ENCODE results near the gene CETN3. TPM values are rescaled to one million over a fixed set of nuclear protein-coding genes. Genes with fewer than 3 reads are reported as not detected.

The CETN3 gene
- total RNA-seq, 1 experiment from 2014 or later, result 42.2 TPM

DNA sequence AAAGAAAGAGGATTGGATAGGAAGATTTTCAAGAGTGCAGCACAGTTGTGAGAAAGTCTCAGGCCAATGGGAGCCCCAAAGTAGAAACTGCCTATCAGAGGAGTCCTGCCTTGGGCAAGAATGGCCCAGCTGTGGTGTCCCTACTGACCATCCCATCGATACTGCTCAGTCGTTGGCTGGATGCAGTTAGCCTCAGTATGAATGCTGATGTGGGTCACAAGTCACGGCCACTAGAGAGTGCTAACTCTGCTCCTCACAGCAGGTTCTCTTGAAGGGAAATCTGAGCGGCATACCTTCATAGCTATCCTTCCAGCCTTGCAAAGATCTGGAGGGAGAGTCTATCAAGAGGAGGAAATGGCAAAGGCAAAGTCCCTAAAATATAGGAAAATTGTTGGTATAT is 11.6 kb upstream of the CETN3 start:
- Mint-ChIP-seq H3K4me3 (no peak overlapping the region), H3K4me1 (peaks cover 8% of the 10 kb centered on the region), H3K27ac (no peak overlapping the region; the same call in 1 of the 2 replicates), H3K27me3 (ENCODE audit: low read depth) (no peaks in the 10 kb centered on the region), H3K36me3 (no peaks in the 10 kb centered on the region), H3K9me3 (no peaks in the 10 kb centered on the region)
- ChIA-PET POLR2A (interaction anchor here (1.4 kb wide), 1 partner anchor 11 kb away, joined by 7 read pairs; the partner anchor contains the start of gene CETN3), CTCF (interaction anchor here (0.6 to 2.2 kb wide), 10 partner anchors 11 to 382 kb away, joined by 3 to 10 read pairs (median 6); partner anchors contain the start of gene CETN3)
- TF ChIP-seq ZNF512 (CRISPR knock-in tag; IDR thresholded peaks at IDR 0.05; ENCODE audit: borderline replicate concordance) (no peak), GABPB1 (CRISPR knock-in tag; IDR thresholded peaks at IDR 0.05) (no peak), CTCF (IDR thresholded peaks at IDR 0.05) (no peak), NFATC4 (CRISPR knock-in tag; IDR thresholded peaks at IDR 0.05) (no peak), NFYB (CRISPR knock-in tag; conservative IDR thresholded peaks at IDR 0.05; ENCODE audit: low read depth) (no peak), ETV6 (CRISPR knock-in tag; IDR thresholded peaks at IDR 0.05) (no peak), SMAD3 (CRISPR knock-in tag; IDR thresholded peaks at IDR 0.05; ENCODE audit: borderline replicate concordance) (no peak), USF1 (CRISPR knock-in tag; IDR thresholded peaks at IDR 0.05) (no peak), ESRRA (CRISPR knock-in tag; IDR thresholded peaks at IDR 0.05; ENCODE audit: borderline replicate concordance) (no peak), MXD4 (CRISPR knock-in tag; IDR thresholded peaks at IDR 0.05; ENCODE audit: borderline replicate concordance) (no peak), ZNF219 (CRISPR knock-in tag; IDR thresholded peaks at IDR 0.05; ENCODE audit: borderline replicate concordance) (no peak), SMAD4 (CRISPR knock-in tag; IDR thresholded peaks at IDR 0.05) (no peak), E2F1 (CRISPR knock-in tag; IDR thresholded peaks at IDR 0.05) (no peak), TCF7 (CRISPR knock-in tag; IDR thresholded peaks at IDR 0.05; ENCODE audit: low read depth) (no peak)
- TF ChIP-seq, protein P1, sequence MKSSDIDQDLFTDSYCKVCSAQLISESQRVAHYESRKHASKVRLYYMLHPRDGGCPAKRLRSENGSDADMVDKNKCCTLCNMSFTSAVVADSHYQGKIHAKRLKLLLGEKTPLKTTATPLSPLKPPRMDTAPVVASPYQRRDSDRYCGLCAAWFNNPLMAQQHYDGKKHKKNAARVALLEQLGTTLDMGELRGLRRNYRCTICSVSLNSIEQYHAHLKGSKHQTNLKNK (CRISPR knock-in tag; IDR thresholded peaks at IDR 0.05), result no peak
- TF ChIP-seq, protein P2, sequence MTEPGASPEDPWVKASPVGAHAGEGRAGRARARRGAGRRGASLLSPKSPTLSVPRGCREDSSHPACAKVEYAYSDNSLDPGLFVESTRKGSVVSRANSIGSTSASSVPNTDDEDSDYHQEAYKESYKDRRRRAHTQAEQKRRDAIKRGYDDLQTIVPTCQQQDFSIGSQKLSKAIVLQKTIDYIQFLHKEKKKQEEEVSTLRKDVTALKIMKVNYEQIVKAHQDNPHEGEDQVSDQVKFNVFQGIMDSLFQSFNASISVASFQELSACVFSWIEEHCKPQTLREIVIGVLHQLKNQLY (CRISPR knock-in tag; IDR thresholded peaks at IDR 0.05), result no peak
- ATAC-seq (peak; percentile 100), DNase-seq (ENCODE audit: low spot score) (peak; percentile 42)

DNA sequence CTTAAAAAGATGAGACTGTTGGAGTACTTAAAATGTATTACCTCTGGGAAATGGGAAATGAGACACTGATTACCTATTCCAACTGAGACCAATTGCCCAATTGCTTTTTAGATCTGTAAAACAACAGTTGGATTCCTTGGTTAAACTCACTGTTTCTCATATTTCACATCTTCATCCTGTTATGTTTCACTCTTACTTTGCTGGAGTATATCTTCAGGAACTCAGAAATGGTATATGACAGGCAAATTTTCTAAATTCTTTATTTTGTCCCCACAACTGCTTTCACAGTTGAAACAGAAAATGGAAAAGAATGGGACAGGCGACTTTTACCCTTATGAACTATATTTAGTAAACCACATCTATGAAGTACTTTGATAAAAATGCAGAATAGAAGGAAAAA is 8.7 kb upstream of the CETN3 start:
- no peak overlapping the region for H3K4me3 Mint-ChIP-seq
- no peaks in the 10 kb centered on the region; the same call in 1 of the 2 replicates for H3K27me3 Mint-ChIP-seq (ENCODE audit: low read depth)
- ChIA-PET POLR2A (no interaction called here), CTCF (no interaction called here)
- no peak for ATAC-seq
- H3K36me3 Mint-ChIP-seq, result no peaks in the 10 kb centered on the region
- H3K9me3 Mint-ChIP-seq, result no peaks in the 10 kb centered on the region; the same call in 1 of the 2 replicates
- H3K27ac Mint-ChIP-seq, result no peak overlapping the region
- DNase-seq (ENCODE audit: low spot score), result no peak
- H3K4me1 Mint-ChIP-seq, result peaks cover 8% of the 10 kb centered on the region
- TF ChIP-seq, protein P3, sequence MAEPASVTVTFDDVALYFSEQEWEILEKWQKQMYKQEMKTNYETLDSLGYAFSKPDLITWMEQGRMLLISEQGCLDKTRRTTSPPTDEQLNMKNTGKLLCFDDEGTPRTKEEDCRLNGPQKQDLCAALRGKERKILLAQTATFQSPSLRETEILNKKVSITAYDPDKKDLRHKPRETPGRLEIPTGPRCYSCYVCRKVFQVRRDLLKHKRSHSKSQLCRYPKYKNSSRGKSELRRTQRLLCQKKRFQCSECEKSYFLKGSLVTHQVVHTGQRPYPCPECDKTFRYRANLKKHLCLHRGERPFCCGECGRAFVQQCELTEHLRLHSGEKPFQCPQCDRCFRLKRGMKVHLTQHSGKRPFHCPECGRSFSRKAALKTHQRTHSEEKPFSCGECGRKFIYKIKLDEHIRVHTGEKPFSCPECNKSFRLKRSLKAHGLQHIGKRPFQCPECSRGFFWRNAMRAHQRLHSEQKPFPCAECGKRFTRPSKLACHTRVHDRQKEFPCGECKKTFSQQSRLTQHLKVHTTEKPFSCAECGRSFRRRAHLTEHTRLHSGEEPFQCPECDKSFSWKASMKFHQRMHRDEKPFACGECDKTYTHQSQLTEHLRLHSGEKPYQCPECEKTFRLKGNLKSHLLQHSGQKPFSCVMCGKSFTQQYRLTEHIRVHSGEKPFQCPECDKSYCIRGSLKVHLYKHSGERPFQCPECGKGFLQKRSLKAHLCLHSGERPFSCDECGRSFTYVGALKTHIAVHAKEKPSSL (CRISPR knock-in tag; conservative IDR thresholded peaks at IDR 0.05), result no peak
- TF ChIP-seq ZNF396 (CRISPR knock-in tag; IDR thresholded peaks at IDR 0.05; ENCODE audit: borderline replicate concordance), result no peak
- no peak for TF ChIP-seq ERG (CRISPR knock-in tag; IDR thresholded peaks at IDR 0.05)
- TF ChIP-seq, protein P4, sequence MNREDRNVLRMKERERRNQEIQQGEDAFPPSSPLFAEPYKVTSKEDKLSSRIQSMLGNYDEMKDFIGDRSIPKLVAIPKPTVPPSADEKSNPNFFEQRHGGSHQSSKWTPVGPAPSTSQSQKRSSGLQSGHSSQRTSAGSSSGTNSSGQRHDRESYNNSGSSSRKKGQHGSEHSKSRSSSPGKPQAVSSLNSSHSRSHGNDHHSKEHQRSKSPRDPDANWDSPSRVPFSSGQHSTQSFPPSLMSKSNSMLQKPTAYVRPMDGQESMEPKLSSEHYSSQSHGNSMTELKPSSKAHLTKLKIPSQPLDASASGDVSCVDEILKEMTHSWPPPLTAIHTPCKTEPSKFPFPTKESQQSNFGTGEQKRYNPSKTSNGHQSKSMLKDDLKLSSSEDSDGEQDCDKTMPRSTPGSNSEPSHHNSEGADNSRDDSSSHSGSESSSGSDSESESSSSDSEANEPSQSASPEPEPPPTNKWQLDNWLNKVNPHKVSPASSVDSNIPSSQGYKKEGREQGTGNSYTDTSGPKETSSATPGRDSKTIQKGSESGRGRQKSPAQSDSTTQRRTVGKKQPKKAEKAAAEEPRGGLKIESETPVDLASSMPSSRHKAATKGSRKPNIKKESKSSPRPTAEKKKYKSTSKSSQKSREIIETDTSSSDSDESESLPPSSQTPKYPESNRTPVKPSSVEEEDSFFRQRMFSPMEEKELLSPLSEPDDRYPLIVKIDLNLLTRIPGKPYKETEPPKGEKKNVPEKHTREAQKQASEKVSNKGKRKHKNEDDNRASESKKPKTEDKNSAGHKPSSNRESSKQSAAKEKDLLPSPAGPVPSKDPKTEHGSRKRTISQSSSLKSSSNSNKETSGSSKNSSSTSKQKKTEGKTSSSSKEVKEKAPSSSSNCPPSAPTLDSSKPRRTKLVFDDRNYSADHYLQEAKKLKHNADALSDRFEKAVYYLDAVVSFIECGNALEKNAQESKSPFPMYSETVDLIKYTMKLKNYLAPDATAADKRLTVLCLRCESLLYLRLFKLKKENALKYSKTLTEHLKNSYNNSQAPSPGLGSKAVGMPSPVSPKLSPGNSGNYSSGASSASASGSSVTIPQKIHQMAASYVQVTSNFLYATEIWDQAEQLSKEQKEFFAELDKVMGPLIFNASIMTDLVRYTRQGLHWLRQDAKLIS (CRISPR knock-in tag; IDR thresholded peaks at IDR 0.05; ENCODE audit: borderline replicate concordance), result no peak
- no peak for TF ChIP-seq EMX1 (CRISPR knock-in tag; IDR thresholded peaks at IDR 0.05)

Measured in WTC11 (cell line).